H1 (cell line): ENCODE data around the gene MCMBP. TPM values are rescaled to one million over a fixed set of nuclear protein-coding genes. Genes with fewer than 3 reads are reported as not detected.

Source experiments
- CTCF ChIA-PET: fragments of 300-600 bp; sonication (Branson Sonifier 250); formaldehyde crosslinking; loops from one replicate; lab custom pipeline; 2021; ENCODE audit not compliant: partially characterized antibody; lab: Charles Lee
- POLR2A ChIA-PET: fragments of 300-600 bp; sonication (Branson Sonifier 250); formaldehyde crosslinking; loops from one replicate; lab custom pipeline; 2021; ENCODE audit warnings: inconsistent platforms; ENCODE audit not compliant: partially characterized antibody; lab: Charles Lee
- DNase-seq, 2 experiments: peaks; one replicate each; pipeline versions ENCODE4 v3.0.0 to v3.0.0-alpha.2; 2010 to 2022; ENCODE audit warnings: low spot score in 2 of 2, low read depth in 1 of 2, mixed read lengths in 1 of 2
- FAIRE-seq: peaks from 2 replicates; lab custom pipeline; 2011; peaks lifted over from hg19 to GRCh38; lab: Jason Lieb, UNC
- H2AFZ ChIP-seq: 2 replicates; pipeline ENCODE4 v1.8.1; 2012; ENCODE audit warnings: low read length, inconsistent platforms
- H2AK5ac ChIP-seq: 2 replicates; pipeline ENCODE4 v1.6.1; 2013; ENCODE audit warnings: low read depth, low read length
- H2BK120ac ChIP-seq: replicated peaks from 2 replicates; pipeline ENCODE3; 2013; ENCODE audit warnings: low read depth, low read length, inconsistent platforms
- H2BK12ac ChIP-seq: 2 replicates; pipeline ENCODE4 v1.6.1; 2013; ENCODE audit warnings: low read depth, low read length
- H2BK15ac ChIP-seq: 2 replicates; pipeline ENCODE4 v1.6.1; 2013; ENCODE audit warnings: low read length
- H2BK20ac ChIP-seq: 2 replicates; pipeline ENCODE4 v1.6.1; 2013; ENCODE audit warnings: low read length
- H2BK5ac ChIP-seq: 2 replicates; pipeline ENCODE4 v1.6.1; 2013; ENCODE audit warnings: low read depth, low read length
- H3K14ac ChIP-seq: 2 replicates; pipeline ENCODE4 v1.6.1; 2013; ENCODE audit warnings: inconsistent platforms; ENCODE audit not compliant: insufficient read length
- H3K18ac ChIP-seq: 2 replicates; pipeline ENCODE4 v1.6.1; 2013; ENCODE audit warnings: low read length; ENCODE audit errors: extremely low read depth
- H3K23ac ChIP-seq: 2 replicates; pipeline ENCODE4 v1.6.1; 2013; ENCODE audit warnings: inconsistent platforms; ENCODE audit not compliant: insufficient read length
- H3K23me2 ChIP-seq: 2 replicates; pipeline ENCODE4 v1.6.1; 2013; ENCODE audit warnings: low read depth, low read length
- H3K27ac ChIP-seq: 2 replicates; pipeline ENCODE4 v1.6.1; 2011; ENCODE audit warnings: low read depth, low read length, inconsistent platforms
- H3K27me3 ChIP-seq, 4 experiments: replicated peaks in 1 of 4; 1 replicate in 1 of 4; 2 replicates in 3 of 4; pipeline versions ENCODE4 v1.6.1 to v1.8.1; 2011 to 2013; ENCODE audit warnings: low read length in 3 of 4, mild to moderate bottlenecking in 3 of 4, inconsistent platforms in 2 of 4, mixed read lengths in 2 of 4, moderate library complexity in 1 of 4; ENCODE audit not compliant: control insufficient read depth in 3 of 4, insufficient read depth in 3 of 4; ENCODE audit errors: extremely low read depth in 1 of 4
- H3K36me3 ChIP-seq, 4 experiments: 2 replicates each; pipeline versions ENCODE4 v1.6.1 to v1.8.1; 2011 to 2013; ENCODE audit warnings: mild to moderate bottlenecking in 4 of 4, low read length in 3 of 4, moderate library complexity in 2 of 4, control low read depth in 1 of 4, inconsistent platforms in 1 of 4; ENCODE audit not compliant: insufficient read depth in 4 of 4, control insufficient read depth in 2 of 4
- H3K4ac ChIP-seq: replicated peaks from 2 replicates; pipeline ENCODE3; 2013; ENCODE audit warnings: low read length, low read depth, mixed read lengths, inconsistent platforms; ENCODE audit not compliant: insufficient read length
- H3K4me1 ChIP-seq, 4 experiments: replicated peaks in 1 of 4; 1 replicate in 1 of 4; 2 replicates in 3 of 4; pipeline versions ENCODE4 v1.6.1 to v1.8.1; 2011 to 2013; ENCODE audit warnings: low read length in 3 of 4, inconsistent platforms in 2 of 4, mixed read lengths in 1 of 4; ENCODE audit not compliant: insufficient read depth in 4 of 4, control insufficient read depth in 3 of 4
- H3K4me2 ChIP-seq, 2 experiments: 2 replicates each; pipeline versions ENCODE4 v1.6.1 to v1.8.1; 2011 to 2013; ENCODE audit warnings: low read depth in 2 of 2, low read length in 2 of 2, control low read depth in 1 of 2, inconsistent platforms in 1 of 2, mild to moderate bottlenecking in 1 of 2; ENCODE audit not compliant: insufficient read depth in 1 of 2
- H3K4me3 ChIP-seq, 4 experiments: fragments of 200-600, 300-600 bp in 1 of 4; sonication (generic), shearing (Covaris generic), sonication (Bioruptor Twin) in 1 of 4; 2 replicates each; pipeline versions ENCODE4 v1.5.1 to v1.8.1; 2011 to 2016; ENCODE audit warnings: low read length in 4 of 4, low read depth in 3 of 4, control low read depth in 2 of 4, inconsistent platforms in 2 of 4, mild to moderate bottlenecking in 2 of 4, mixed read lengths in 1 of 4, moderate library complexity in 1 of 4; ENCODE audit not compliant: insufficient read depth in 2 of 4; ENCODE audit errors: extremely low read depth in 1 of 4
- H3K56ac ChIP-seq: replicated peaks from 2 replicates; pipeline ENCODE3; 2013; ENCODE audit warnings: low read depth, mild to moderate bottlenecking, mixed read lengths, low read length, inconsistent platforms; ENCODE audit not compliant: insufficient read length
- H3K79me1 ChIP-seq: 2 replicates; pipeline ENCODE4 v1.6.1; 2013; ENCODE audit warnings: low read depth, low read length, control low read depth
- H3K79me2 ChIP-seq, 2 experiments: 2 replicates each; pipeline versions ENCODE4 v1.6.1 to v1.8.1; 2012 to 2013; ENCODE audit warnings: low read length in 2 of 2, mild to moderate bottlenecking in 2 of 2, inconsistent platforms in 1 of 2; ENCODE audit not compliant: insufficient read depth in 2 of 2, control insufficient read depth in 1 of 2
- H3K9ac ChIP-seq, 4 experiments: replicated peaks in 1 of 4; 1 replicate in 1 of 4; 2 replicates in 3 of 4; pipeline versions ENCODE4 v1.6.1 to v1.8.1; 2011 to 2013; ENCODE audit warnings: low read depth in 3 of 4, low read length in 3 of 4, control low read depth in 2 of 4, mild to moderate bottlenecking in 2 of 4, moderate library complexity in 2 of 4, inconsistent platforms in 1 of 4; ENCODE audit errors: extremely low read depth in 1 of 4
- H3K9me3 ChIP-seq, 2 experiments: 2 replicates each; pipeline versions ENCODE4 v1.6.1 to v1.8.1; 2012 to 2013; ENCODE audit warnings: mild to moderate bottlenecking in 2 of 2, moderate library complexity in 2 of 2, control low read depth in 1 of 2, inconsistent platforms in 1 of 2, low read depth in 1 of 2, low read length in 1 of 2, mixed read lengths in 1 of 2; ENCODE audit not compliant: insufficient read depth in 2 of 2
- H4K20me1 ChIP-seq, 2 experiments: replicated peaks in 1 of 2; 2 replicates each; pipeline versions ENCODE3 to v1.8.1; 2011 to 2013; ENCODE audit warnings: inconsistent platforms in 2 of 2, low read length in 2 of 2, mild to moderate bottlenecking in 1 of 2; ENCODE audit not compliant: insufficient read depth in 2 of 2, control insufficient read depth in 1 of 2
- H4K5ac ChIP-seq: 2 replicates; pipeline ENCODE4 v1.6.1; 2013; ENCODE audit warnings: low read length, low read depth, mixed read lengths, inconsistent platforms; ENCODE audit not compliant: insufficient read length
- H4K8ac ChIP-seq: 2 replicates; pipeline ENCODE4 v1.8.0; 2013; ENCODE audit warnings: mild to moderate bottlenecking, moderate library complexity, low read length, inconsistent platforms; ENCODE audit not compliant: insufficient read depth; ENCODE audit errors: extremely low read depth
- H4K91ac ChIP-seq: replicated peaks from 2 replicates; pipeline ENCODE3; 2013; ENCODE audit warnings: low read length, mixed read lengths, inconsistent platforms; ENCODE audit not compliant: insufficient read length
- ATF3 ChIP-seq: IDR thresholded peaks from 2 replicates; pipeline ENCODE4 v1.6.1; 2011; ENCODE audit warnings: low read depth, mild to moderate bottlenecking, low read length; ENCODE audit not compliant: insufficient read depth
- NRF1 ChIP-seq: IDR thresholded peaks from 2 replicates; pipeline ENCODE4 v1.6.1; 2011; ENCODE audit warnings: mild to moderate bottlenecking, low read depth, low read length, improper control_type of control experiment
- SIX5 ChIP-seq: IDR thresholded peaks from 2 replicates; pipeline ENCODE4 v1.6.1; 2011; ENCODE audit warnings: mild to moderate bottlenecking, low read depth, low read length
- TEAD4 ChIP-seq: IDR thresholded peaks from 2 replicates; pipeline ENCODE4 v1.6.1; 2012; ENCODE audit warnings: low read depth, low read length, inconsistent platforms, mixed read lengths
- USF2 ChIP-seq: IDR thresholded peaks from 2 replicates; pipeline ENCODE4 v1.6.1; 2011; ENCODE audit warnings: low read length, improper control_type of control experiment
- YY1 ChIP-seq: IDR thresholded peaks from 2 replicates; pipeline ENCODE4 v1.6.1; 2011; ENCODE audit warnings: low read depth, mild to moderate bottlenecking, low read length
- WGBS, 2 experiments: shearing (Covaris generic) in 1 of 2; methylation state at CpG; one replicate each; pipeline versions ENCODE4 v1.1.6 to v1.1.7; 2013 to 2015; ENCODE audit warnings: low lambda C conversion rate in 2 of 2, mixed read lengths in 2 of 2, inconsistent platforms in 1 of 2, low coverage in 1 of 2, missing lambda C conversion rate in 1 of 2; ENCODE audit not compliant: insufficient replicate concordance in 2 of 2, insufficient coverage in 1 of 2, insufficient read length in 1 of 2; ENCODE audit errors: extremely low coverage in 1 of 2, missing lambda C conversion rate in 1 of 2; 5-methylcytosine and 5-hydroxymethylcytosine counted together
- polyA plus RNA-seq, 7 experiments: library from polyadenylated mRNA; depleted of rRNA in 3 of 7; stranded (reverse) in 5 of 7; unstranded in 2 of 7; fragments of >200 nt in 5 of 7; fragments of 200-250 nt in 2 of 7; gene quantifications; 1 replicate in 5 of 7; 2 replicates in 1 of 7; 4 replicates in 1 of 7; pipeline versions ENCODE4 v1.2.1 to v1.2.3, GENCODE V29; 2011 to 2013; ENCODE audit warnings: missing spikeins in 2 of 7, mixed read lengths in 2 of 7
- total RNA-seq: library from RNA; stranded (reverse); fragmentation: NEBNext Ultra II Directional; extraction: Animal tissue kit (Norgen Biotek cat#: 25700); gene quantifications from 2 replicates; pipeline ENCODE4 v1.2.1, GENCODE V29; 2021

Gene MCMBP
- total and polyA plus RNA-seq, 2 of the 8 experiments (the other 6 are each of a cell fraction or from before 2014, with no cell fraction given), result 67.3 to 81.7 TPM

GRCh38 chr10:119815671-119816070 is 57.0 kb downstream of the MCMBP start:
- no peaks in the 10 kb centered on the region; the same call in 1 of the 2 replicates for H3K79me1 ChIP-seq
- H3K79me2 ChIP-seq, result peaks cover 0 to 16% of the 10 kb centered on the region in 2 experiments; a peak in 3 of 4 replicates
- H3K18ac ChIP-seq, result no peak overlapping the region
- DNase-seq (no peak), FAIRE-seq (no peak)
- H3K4ac ChIP-seq, result no peak overlapping the region
- H3K4me1 ChIP-seq, result peaks cover 0 to 11% (median 4%) of the 10 kb centered on the region in 4 experiments; a peak in 5 of 7 replicates
- H2AFZ ChIP-seq, result no peak overlapping the region
- no peak overlapping the region for H2BK15ac ChIP-seq
- no peak overlapping the region for H3K4me2 ChIP-seq
- H3K56ac ChIP-seq, result no peak overlapping the region
- no peaks in the 10 kb centered on the region for H4K20me1 ChIP-seq
- ChIA-PET POLR2A (interaction anchor here (1.0 to 1.5 kb wide), 2 partner anchors 65 to 207 kb away, joined by 3 read pairs; no protein-coding TSS in a partner anchor), CTCF (interaction anchor here (0.8 to 10.2 kb wide), 3 partner anchors 58 to 129 kb away, joined by 3 to 61 read pairs (median 16); no protein-coding TSS in a partner anchor)
- H2AK5ac ChIP-seq, result no peak overlapping the region
- H2BK120ac ChIP-seq, result no peak overlapping the region
- H2BK12ac ChIP-seq, result no peak overlapping the region
- H3K27ac ChIP-seq, result no peak overlapping the region
- H3K23ac ChIP-seq, result no peak overlapping the region
- no peaks in the 10 kb centered on the region for H3K27me3 ChIP-seq
- no peak overlapping the region for H2BK20ac ChIP-seq
- peaks cover 0 to 6% (median 2%) of the 10 kb centered on the region in 4 experiments; a peak in 2 of 8 replicates for H3K36me3 ChIP-seq
- WGBS, 2 experiments, result 88% methylated on average over 7 of the region's 7 CpGs; no CpG with 5 or more reads in 1 of the 2 experiments
- no peak overlapping the region for H3K4me3 ChIP-seq
- no peak overlapping the region for H2BK5ac ChIP-seq
- no peak overlapping the region for H4K8ac ChIP-seq
- no peak overlapping the region for H3K14ac ChIP-seq
- no peak overlapping the region for H4K91ac ChIP-seq
- peaks cover 5% of the 10 kb centered on the region for H3K23me2 ChIP-seq
- no peak overlapping the region for H3K9ac ChIP-seq
- no peak overlapping the region for H4K5ac ChIP-seq
- H3K9me3 ChIP-seq, result no peaks in the 10 kb centered on the region
- no peak for TF ChIP-seq YY1
- TF ChIP-seq ATF3, result no peak
- no peak for TF ChIP-seq SIX5
- TF ChIP-seq NRF1, result no peak
- TF ChIP-seq TEAD4, result no peak
- no peak for TF ChIP-seq USF2
